ENCODE results near the gene GNG12. TPM values are rescaled to one million over a fixed set of nuclear protein-coding genes. Genes with fewer than 3 reads are reported as not detected.

Gene GNG12
- total RNA-seq, 2 experiments from 2014 or later, result not detected

DNA sequence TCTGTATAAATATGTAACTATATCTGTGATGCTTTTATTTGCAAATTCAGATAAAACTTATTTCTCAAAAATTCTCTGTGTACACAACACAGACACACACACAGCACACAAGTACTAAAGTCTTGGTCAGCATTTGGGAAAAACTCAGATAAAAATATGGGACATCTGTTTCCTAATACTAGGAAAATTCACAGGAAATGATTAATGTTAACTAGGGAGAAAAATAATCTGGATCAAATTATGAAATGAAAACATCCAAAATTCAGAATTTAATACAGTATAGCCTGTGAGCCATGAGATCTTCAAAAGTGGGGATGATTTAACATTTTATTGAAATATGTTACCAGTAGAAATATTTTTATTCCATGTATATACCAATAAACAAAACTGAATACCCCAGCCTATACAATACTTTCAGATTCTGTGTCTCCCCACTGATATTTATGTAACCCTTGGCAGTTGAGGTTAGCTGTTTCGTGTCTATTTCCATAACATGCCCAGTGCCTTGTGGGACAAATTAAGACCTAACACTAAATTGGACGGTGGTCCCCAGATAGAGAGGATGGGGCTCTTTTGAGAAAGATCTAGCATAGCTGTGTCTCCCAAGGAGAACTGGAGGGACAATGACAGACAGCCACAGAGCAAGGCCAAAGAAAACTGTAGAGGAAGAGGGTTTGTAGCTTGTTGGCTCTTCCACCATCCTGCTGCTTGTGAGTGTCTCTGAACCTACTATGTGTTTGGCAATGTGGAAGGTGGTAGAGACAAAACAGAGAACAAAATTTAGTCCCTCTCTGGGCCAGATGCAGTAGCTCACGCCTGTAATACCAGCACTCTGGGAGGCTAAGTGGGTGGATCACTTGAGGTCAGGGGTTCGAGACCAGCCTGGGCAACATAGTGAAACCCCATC lies 47.2 kb downstream of the GNG12 start:
- H3K36me3 Mint-ChIP-seq (ENCODE audit: low read depth), result no peaks in the 10 kb centered on the region
- TF ChIP-seq, protein P1, sequence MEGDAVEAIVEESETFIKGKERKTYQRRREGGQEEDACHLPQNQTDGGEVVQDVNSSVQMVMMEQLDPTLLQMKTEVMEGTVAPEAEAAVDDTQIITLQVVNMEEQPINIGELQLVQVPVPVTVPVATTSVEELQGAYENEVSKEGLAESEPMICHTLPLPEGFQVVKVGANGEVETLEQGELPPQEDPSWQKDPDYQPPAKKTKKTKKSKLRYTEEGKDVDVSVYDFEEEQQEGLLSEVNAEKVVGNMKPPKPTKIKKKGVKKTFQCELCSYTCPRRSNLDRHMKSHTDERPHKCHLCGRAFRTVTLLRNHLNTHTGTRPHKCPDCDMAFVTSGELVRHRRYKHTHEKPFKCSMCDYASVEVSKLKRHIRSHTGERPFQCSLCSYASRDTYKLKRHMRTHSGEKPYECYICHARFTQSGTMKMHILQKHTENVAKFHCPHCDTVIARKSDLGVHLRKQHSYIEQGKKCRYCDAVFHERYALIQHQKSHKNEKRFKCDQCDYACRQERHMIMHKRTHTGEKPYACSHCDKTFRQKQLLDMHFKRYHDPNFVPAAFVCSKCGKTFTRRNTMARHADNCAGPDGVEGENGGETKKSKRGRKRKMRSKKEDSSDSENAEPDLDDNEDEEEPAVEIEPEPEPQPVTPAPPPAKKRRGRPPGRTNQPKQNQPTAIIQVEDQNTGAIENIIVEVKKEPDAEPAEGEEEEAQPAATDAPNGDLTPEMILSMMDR (IDR thresholded peaks at IDR 0.05), result no peak
- intact Hi-C loops (cut with micrococcal nuclease), result no loop called here
- H3K4me3 Mint-ChIP-seq, result no peak overlapping the region
- H3K4me1 Mint-ChIP-seq (ENCODE audit: low read depth), result no peaks in the 10 kb centered on the region
- ATAC-seq (no peak), DNase-seq (no peak)
- peaks cover 2% of the 10 kb centered on the region for H3K27me3 Mint-ChIP-seq
- no peaks in the 10 kb centered on the region for H3K9me3 Mint-ChIP-seq
- no peak overlapping the region for H3K27ac Mint-ChIP-seq
- ChIA-PET POLR2A (no interaction called here), CTCF (interaction anchor here (1.2 to 4.0 kb wide), 2 partner anchors 21 to 26 kb away, joined by 3 to 16 read pairs; no protein-coding TSS in a partner anchor)

DNA sequence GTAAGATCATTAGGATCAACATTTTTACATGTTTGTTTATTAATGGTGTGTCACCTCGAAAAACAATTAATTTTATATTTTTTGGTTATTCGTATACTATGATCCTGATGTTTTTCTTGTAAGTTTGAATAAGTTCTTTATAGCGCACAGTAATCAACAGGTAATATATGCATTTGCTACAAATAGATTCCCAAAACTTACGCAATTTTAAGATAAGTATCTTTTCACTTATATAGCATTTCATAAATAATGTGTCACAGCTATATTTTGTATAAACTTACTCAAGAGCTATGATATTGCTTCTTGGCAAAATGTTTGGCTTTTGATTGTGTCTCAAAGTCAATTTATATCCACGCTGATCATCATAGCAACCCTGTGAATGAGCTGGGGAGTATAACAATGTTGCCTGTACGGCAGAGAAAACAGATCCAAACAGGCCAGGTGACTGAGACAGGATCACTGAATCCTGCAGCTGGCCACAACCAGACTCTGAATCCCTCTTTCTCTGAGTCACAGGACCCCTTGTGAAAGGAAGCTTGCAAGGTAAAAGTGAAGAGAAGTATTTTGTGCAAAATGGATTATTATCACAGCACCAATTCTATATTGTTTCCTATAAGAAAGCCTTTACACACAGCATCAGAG lies 48.6 kb downstream of the GNG12 start:
- TF ChIP-seq, protein P1 (IDR thresholded peaks at IDR 0.05), result no peak
- ChIA-PET CTCF (no interaction called here), POLR2A (no interaction called here)
- intact Hi-C loops (cut with micrococcal nuclease), result no loop called here
- Mint-ChIP-seq H3K27ac (no peak overlapping the region), H3K4me1 (ENCODE audit: low read depth) (no peaks in the 10 kb centered on the region), H3K36me3 (ENCODE audit: low read depth) (no peaks in the 10 kb centered on the region), H3K9me3 (no peaks in the 10 kb centered on the region), H3K4me3 (no peak overlapping the region), H3K27me3 (peaks cover 2% of the 10 kb centered on the region)
- ATAC-seq (no peak), DNase-seq (no peak)

DNA sequence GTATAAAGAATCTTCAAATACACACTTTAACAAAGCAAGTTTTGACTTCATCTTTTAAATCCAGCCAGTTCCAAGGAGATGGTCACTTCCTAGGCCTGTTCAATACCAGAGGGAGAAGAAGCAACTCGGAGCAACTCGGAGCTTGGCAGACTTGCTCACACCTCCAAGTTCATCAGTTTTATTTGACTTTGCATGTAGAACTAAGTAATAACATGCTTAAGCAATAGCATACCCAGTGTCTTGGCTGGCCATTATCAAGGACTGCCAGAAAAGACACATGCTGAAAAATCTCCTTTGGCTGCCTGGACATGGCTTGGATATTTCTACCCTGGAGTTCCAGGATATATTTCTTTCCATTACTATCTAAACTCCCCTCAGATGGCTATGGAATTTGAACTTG lies 52.6 kb downstream of the GNG12 start:
- intact Hi-C loops (cut with micrococcal nuclease), result no loop called here
- POLR2A ChIA-PET, result no interaction called here
- ATAC-seq (no peak), DNase-seq (no peak)
- no peak overlapping the region for H3K4me3 Mint-ChIP-seq
- H3K9me3 Mint-ChIP-seq, result no peaks in the 10 kb centered on the region
- H3K36me3 Mint-ChIP-seq (ENCODE audit: low read depth), result no peaks in the 10 kb centered on the region
- CTCF ChIA-PET, result interaction anchor here (0.9 to 1.0 kb wide), 2 partner anchors 21 to 219 kb away, joined by 3 read pairs; no protein-coding TSS in a partner anchor
- H3K27ac Mint-ChIP-seq, result no peak overlapping the region
- no peaks in the 10 kb centered on the region for H3K4me1 Mint-ChIP-seq (ENCODE audit: low read depth)
- H3K27me3 Mint-ChIP-seq, result peaks cover 11% of the 10 kb centered on the region
- TF ChIP-seq, protein P1 (IDR thresholded peaks at IDR 0.05), result no peak

DNA sequence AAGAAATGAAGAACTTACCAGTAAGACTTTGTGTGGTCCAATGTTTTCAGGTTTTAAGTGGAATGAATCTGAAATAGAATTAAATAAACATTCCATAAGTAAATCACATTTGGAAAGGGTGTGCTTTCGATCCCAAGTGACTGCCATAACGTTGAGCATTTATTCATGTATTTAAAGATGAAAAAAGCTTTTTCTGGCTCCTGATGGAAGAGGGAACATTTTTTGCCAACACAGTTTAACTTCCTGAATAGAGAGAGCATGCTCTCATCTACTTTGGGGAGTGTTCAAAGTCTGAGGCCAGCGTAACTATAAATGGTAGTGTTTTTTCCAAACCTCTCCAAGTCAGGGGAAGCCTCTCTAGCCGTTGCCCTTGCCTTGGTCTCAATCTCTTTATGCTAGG lies 55.8 kb downstream of the GNG12 start:
- intact Hi-C loops (cut with micrococcal nuclease), result no loop called here
- no peaks in the 10 kb centered on the region for H3K4me1 Mint-ChIP-seq (ENCODE audit: low read depth)
- H3K4me3 Mint-ChIP-seq, result no peak overlapping the region
- TF ChIP-seq, protein P1 (IDR thresholded peaks at IDR 0.05), result no peak
- DNase-seq (no peak), ATAC-seq (no peak)
- H3K36me3 Mint-ChIP-seq (ENCODE audit: low read depth), result no peaks in the 10 kb centered on the region
- ChIA-PET CTCF (interaction anchor here (2.5 kb wide), 1 partner anchor 17 kb away, joined by 12 read pairs; no protein-coding TSS in a partner anchor), POLR2A (no interaction called here)
- peaks cover 23% of the 10 kb centered on the region for H3K27me3 Mint-ChIP-seq
- H3K27ac Mint-ChIP-seq, result no peak overlapping the region
- no peaks in the 10 kb centered on the region for H3K9me3 Mint-ChIP-seq

DNA sequence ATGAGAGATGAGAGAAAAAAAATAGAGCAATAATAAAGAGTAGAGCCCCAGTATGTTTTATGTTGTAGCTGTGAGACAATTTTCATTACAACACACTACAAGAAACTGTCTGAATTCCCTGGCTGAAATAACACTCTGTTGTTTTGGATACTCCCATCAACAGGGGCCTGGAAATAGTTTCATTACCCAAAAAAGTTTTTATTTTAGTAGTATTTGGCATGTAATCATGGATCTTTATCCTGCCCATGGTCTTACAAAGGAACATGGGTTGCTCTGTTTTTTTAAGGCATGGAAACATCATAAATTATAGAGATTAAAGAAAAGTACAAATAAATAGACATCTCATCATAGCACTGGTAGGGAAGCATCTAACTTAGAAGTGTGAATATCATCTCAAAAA lies 56.3 kb downstream of the GNG12 start:
- no peak for DNase-seq
- ATAC-seq, result no peak
- TF ChIP-seq, protein P1 (IDR thresholded peaks at IDR 0.05), result no peak
- no peaks in the 10 kb centered on the region for H3K4me1 Mint-ChIP-seq (ENCODE audit: low read depth)
- POLR2A ChIA-PET, result interaction anchor here (0.7 kb wide), 1 partner anchor 20 kb away, joined by 3 read pairs; no protein-coding TSS in a partner anchor
- intact Hi-C loops (cut with micrococcal nuclease), result no loop called here
- peaks cover 23% of the 10 kb centered on the region for H3K27me3 Mint-ChIP-seq
- H3K27ac Mint-ChIP-seq, result no peak overlapping the region
- H3K9me3 Mint-ChIP-seq, result no peaks in the 10 kb centered on the region
- no peak overlapping the region for H3K4me3 Mint-ChIP-seq
- CTCF ChIA-PET, result interaction anchor here (2.3 to 2.5 kb wide), 2 partner anchors 10 to 17 kb away, joined by 10 to 12 read pairs; no protein-coding TSS in a partner anchor
- no peaks in the 10 kb centered on the region for H3K36me3 Mint-ChIP-seq (ENCODE audit: low read depth)
